HG03175 (cell line): ENCODE data around the gene ALG3.

Source experiments
- ATAC-seq: cut with Tn5 transposase; IDR thresholded peaks from one replicate; pipeline ENCODE4 v1.9.1; 2021; ENCODE audit warnings: mild to moderate bottlenecking, moderate library complexity; ENCODE audit not compliant: unreplicated experiment

The ALG3 gene

DNA sequence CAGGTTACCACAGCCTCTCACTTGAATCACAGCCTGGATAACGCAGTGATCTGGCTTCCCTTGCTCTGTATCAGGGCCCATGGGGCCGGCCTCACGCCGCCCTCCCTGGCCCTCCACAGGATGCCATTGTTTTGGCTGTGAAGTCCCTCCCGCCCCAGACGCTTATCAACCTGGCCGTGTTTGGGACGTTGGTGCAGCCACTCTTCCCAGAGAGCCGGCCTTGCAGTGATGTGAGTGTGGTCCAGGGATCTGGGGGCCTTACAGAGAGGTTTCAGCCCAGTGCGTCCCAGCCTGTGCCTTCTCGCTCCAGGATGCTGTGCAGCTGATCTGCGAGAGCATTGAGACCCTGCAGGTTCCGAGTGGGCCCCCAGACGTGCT lies 12.7 kb downstream of the ALG3 start:
- no peak for ATAC-seq

DNA sequence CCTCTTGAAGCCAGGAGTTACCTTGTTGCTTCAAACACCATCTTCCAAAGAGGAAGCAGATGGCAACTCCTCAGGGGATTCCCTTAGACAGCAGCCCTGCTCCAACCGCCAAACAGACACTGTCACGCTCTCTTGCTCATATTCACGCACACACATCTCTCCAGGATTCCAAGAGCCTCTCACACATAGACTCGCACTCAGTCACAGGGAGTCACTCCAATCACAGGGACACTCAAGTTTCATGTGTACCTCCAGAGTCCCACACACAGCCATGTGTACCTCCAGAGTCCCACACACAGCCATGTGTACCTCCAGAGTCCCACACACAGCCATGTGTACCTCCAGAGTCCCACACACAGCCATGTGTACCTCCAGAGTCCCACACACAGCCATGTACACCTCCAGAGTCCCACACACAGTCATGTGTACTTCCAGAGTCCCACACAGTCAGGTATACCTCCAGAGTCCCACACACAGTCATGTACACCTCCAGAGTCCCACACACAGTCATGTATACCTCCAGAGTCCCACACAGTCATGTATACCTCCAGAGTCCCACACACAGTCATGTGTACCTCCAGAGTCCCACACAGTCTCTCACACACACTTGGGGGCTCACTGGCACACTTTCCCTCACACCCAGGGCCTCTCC lies 13.3 kb downstream of the ALG3 start:
- ATAC-seq, result no peak

DNA sequence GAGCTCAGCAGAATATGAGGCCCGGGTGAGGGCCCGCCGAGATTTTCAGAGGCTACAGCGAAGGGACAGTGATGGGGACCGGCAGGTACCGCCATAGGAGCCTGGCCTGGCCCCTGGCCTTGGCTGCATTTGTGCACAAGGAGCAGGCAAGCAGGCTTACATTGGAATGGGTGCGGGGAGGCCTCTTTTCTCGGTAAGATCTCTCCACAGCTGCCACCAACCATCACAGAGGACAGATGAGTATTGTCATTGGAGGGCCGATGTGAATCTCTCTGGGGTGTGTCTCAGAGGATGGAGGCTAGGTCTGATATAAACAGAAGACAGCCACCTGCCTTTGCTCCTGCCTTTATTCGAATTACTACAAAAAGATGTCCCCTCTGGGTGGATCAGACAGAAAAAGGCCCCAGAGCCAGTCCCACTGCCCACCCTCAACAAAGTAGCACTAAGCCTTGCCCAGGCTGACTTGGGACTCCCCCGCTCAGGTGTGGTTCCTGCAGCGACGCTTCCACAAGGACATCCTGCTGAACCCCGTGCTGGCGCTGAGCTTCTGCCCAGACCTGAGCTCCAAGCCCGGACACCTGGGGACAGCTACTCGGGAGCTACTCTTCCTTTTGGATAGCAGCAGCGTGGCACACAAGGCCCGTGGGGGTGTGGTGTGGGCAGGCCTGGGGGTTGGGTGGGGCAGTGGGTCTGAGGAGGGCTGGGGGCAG lies 13.9 kb downstream of the ALG3 start:
- no peak for ATAC-seq

DNA sequence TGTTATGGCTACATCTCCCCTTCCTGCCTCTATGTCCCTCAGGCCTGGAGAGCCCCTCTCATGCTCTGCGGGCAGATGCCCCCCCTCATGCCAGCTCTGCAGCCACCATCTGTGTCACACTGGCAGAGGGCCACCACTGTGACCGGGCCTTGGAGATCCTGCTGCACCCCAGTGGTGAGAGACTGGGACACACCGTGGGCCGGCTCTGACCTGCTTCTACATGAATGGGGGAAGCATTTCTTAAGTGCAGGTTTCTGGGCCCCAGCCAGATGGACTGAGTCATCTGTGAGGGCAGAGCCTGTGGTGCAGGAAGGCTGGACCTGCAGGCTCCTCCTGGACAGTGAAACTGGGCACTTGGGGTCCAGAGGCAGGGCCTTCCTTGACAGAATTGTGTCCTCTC lies 14.5 kb downstream of the ALG3 start:
- ATAC-seq, result no peak

DNA sequence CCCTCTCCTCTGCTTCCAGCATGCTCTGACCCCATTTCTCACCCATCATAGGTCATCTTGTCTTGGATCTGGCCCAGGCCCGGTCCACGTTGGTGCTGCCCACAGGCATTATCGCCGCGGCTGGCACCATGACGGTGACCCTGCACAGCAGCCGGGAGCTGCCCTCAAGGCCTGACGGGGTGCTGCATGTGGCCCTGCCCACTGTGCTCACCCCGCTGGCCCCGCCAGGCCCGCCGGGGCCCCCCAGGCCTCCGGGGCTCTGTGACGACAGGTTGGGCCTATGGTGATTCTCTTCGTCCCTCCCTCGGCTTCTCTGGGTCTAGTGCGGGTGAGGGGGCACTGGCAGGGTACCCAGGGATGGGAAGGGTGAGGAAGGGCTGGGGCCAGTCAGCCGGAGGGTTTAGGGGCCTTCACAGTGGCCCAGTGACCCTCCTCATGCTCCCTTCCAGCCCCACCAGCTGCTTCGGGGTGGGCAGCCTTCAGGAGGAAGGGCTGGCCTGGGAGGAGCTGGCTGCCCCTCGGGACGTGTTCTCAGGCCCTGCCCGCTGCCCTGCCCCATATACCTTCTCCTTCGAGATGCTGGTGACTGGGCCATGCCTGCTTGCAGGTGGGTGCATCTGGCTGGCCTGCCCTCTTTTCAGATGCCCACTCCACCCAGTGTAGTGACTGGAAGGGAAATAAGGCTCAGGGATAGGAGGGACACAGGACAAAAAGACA lies 15.5 kb downstream of the ALG3 start:
- ATAC-seq, result no peak

DNA sequence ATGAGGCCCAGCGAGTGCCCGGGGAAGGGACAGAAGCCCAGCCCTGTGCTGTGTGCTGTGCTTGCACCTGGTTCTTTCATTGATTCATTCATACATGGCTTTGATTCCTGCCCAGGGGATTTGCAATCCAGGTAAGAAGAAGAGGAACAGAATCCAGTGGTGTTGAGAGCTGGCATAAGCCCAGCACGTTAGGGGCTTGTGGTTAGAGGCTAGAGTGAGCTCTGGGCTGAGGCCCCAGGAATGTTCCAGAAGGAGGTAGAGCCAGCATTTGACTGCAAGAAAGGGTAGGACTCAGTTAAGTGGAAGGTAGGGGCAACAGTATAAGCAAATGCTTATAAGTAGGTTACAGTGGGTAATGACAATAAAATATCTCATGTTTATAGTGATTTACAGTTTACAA lies 17.1 kb downstream of the ALG3 start:
- ATAC-seq, result no peak

DNA sequence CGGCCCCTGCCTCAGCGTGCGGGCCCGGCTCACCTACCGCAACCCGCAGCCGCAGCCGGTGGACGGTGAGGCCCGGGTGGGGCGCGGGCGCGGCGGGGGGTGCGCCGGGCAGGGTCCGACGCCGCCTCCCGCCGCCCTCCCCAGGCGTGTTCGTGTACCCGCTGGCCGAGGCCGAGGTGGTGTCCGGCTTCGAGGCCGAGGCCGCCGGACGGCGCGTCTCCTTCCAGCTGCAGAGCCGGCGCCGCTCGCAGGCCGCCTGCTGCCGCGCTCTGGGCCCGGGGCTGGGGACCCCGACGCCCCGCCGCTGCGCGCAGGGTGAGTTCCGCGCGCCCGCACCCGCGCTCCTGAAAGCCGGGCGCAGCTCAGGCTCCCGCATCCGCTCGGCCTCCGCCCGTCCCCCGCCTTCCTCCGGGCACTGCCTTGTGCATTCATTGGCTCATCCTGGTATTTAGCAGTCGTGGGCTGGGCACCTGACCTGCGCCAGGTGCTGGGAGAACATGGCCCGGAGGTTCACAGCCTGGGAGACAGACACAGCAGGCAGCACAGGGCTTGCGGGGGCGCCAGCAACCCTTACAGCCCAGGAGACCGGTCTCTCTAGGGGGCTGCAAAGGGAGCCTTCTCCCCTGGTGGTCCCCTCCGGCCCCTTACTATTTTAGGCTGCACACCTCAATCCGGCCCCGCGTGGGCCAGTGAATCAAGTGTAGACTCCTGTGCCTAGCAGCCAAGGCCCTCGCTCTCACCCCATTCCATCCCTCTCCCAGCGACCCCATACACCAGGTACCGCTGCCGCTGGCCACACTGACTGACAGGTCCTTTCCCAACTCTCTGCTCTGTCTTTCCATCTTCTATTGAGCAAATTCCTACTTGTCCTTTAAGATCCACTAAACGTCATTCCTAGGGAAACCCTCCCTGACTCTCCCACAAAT lies 17.9 kb downstream of the ALG3 start:
- no peak for ATAC-seq

DNA sequence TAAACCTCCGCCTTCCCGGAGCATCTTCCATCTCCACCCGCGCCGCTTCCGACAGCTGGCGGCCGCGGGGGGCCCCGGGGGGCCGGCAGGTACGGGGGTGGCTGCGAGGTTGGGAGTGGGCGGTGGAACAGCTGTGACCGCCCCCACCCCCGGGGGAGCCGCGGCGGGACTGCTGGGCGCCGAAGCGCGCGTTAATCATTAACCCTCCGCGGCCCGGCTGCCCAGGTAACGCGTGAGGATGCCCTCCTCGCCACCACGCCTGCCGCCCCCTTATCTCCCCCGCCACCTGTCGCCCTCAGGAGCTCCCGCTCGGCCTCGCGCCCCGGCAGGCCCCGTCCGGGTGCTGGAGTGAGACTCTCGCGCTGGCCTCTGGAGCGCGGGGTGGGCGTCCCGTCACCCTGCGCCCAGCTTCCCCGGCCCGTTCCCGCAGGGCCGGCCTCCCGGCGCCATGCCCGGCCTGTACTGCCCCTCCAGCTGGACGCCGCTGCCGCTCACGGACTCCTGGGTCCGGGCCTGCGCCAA lies 18.6 kb downstream of the ALG3 start:
- ATAC-seq, result no peak

DNA sequence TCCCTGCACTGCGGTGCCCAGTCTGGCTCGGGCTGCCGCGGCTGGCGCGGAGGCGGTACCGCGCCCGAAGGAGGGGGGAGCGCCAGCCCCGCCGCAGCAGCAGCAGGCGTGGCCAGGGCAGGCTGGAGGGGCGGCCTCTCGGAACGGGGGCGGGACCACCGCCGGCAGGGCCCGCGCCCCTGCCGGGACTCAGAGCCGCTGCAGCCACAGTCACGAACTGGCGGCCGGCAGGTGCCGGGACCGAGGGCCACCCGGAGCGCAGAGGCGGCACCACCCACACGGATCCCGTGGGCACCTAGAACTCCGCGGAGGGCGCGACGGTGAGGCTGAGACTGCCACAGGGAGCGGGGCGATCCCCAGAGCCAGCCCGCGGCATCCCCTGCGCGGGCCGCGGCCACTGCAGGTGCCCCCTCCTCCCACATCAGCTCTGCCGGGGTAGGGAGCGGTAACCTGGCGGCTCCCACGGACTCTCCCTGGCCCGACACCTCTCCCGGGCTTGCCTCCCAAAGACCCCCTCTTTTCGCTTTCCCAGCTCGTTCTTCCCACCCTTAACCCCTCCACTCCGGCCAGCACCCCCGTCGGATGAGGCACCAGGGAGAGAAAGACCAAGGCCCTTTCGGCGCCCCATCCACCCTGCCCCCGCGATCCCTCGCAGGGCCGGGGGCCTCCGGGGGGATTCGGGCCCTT lies 19.2 kb downstream of the ALG3 start, which contains the start of gene VWA5B2:
VWA5B2 (plus strand) TSS at position 192 of the 687 bp plus-strand sequence. CDS start 944 bp downstream, outside the sequence.
- peak; percentile 87 for ATAC-seq

DNA sequence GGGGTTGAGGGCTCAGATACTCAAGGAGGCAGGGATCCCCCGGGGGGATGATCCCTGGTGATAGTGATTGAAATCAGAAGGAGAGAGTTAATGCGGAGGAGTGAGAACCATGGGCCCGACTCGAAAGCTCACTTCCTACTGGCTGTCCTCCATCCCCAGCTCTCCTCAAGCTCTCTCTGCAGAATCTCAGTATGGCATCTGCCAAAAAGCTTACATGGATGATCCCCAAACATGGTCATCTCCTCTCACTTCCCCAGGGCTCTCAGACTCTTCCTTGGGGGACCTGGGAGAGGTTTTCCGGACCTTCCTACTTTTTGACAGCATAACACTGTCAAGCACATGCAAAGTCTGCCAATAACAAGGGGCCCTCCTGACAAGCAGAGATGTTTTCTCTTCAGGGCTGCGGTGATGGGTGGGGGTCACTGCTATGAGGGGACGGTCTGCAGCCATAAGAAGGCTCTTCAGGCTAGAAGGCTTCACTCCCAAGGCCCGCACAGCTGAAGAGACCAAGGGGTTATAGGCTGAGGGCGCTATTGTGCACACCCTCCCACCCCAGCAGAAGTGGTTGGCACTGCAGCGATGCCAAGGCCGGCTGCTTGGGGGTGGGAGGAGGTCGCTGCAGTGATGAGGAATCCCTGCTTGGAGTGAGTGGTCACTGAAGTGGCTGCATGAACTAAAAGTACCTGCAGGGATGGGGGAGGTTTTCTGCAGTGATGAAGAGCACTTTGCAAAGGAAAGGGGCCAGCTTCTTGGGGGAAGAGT lies 20.2 kb downstream of the ALG3 start:
- no peak for ATAC-seq

DNA sequence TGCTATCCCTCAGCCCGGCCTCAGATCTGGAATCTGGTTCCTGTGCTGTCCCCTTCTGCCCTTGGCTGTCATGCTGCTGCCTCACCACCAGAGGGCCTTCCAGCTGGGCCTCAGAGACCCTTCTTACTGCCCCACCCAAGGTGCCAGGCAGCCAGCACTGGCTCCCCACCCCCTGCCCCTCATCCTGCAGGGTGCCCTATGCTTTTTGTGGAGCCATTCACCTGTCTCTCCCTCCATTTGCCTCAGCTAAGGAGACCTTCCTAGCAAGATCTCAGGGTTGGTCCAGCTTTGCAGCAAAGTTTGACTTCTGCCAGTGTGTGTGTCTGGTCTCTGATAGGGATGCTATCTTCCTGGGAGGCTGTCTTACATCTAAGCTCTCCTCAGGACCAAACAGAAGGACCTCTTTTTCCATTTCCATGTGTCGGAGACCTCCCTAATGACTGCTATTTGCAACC lies 21.3 kb downstream of the ALG3 start:
- ATAC-seq, result no peak

DNA sequence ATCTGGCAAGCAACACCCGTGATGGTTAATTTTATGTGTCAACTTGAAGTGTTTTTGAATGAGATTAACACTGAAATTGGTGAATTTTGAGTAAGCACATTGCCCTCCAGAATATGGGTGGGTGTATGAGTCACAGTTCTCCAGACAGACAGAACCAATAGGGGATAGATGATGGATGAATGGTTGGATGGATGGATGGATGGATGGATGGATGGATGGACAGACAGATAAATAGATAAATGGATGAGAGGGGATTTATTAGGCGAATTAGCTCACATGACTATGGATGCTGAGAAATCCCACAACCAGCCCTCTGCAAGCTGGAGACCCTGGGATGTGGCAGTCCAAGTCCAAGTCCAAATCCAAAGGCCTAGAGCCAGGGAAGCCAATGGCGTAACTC lies 24.8 kb downstream of the ALG3 start:
- no peak for ATAC-seq

DNA sequence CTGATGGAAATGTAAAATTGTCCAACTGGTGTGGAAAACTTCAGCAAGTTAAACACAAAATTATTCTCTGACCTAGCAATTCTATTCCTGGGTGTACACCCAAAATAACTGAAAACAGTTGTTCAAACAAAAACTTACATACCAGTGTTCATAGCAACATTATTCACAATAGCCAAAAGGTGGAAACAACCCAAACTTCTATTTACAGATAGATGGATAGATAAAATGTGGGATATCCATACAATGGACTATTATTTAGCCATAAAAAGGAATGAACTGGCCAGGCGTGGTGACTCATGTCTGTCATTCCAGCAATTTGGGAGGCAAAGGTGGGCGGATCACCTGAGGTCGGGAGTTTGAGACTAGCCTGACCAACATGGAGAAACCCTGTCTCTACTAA lies 26.2 kb downstream of the ALG3 start:
- no peak for ATAC-seq

DNA sequence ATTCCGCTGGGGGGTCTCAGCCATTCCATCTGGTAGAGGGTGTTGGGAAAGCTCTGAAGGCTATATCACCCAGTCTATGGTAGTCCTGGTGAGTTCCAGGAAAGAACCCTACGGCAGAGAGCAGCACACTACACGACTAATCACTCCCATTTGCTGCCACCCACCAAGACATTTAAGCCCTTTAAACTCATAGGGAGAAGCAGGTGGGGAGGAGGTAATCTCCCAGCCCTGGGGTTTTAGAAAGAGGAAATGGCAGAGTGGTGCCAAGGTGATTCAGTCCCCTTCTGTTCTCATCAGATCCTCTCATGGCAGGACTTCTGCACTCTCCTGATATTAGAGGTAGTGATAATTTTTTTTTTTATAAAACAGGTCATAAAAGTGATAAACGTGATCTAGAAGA lies 29.9 kb downstream of the ALG3 start:
- no peak for ATAC-seq

DNA sequence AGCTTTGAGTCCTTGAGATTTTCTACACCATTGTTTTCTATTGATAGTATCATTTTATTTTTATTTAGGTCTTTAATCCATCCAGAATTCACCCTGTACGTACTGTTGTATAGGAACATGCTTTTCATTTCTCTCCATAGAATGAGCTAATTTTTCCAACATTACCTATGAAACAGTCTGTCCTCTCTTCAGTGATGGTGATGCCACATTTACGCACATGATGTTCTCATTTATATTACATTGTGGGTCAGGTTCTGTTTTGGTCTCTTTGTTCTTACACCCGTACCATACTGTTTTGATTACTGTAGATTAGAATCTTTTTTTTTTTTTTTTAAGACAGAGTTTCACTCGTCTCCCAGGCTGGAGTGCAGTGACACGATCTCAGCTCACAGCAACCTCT lies 37.0 kb downstream of the ALG3 start:
- ATAC-seq, result no peak

DNA sequence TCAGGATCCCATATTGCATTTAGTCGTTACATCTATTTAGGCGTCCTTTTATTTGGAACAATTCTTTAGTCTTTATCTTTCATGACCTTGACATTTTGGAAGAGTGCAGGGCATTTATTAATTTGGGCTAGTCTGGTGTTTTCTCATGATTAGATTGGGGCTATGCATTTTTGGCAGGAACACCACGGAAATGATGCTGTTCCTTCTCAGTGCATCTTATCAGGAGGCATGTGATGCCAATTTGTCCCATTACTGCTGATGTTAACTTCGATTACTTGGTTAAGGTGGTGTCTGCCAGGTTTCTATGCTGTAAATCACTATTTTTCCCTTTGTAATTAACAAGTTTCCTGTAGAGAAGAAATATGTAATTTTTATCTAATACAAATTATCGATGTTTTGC lies 37.5 kb downstream of the ALG3 start:
- no peak for ATAC-seq

DNA sequence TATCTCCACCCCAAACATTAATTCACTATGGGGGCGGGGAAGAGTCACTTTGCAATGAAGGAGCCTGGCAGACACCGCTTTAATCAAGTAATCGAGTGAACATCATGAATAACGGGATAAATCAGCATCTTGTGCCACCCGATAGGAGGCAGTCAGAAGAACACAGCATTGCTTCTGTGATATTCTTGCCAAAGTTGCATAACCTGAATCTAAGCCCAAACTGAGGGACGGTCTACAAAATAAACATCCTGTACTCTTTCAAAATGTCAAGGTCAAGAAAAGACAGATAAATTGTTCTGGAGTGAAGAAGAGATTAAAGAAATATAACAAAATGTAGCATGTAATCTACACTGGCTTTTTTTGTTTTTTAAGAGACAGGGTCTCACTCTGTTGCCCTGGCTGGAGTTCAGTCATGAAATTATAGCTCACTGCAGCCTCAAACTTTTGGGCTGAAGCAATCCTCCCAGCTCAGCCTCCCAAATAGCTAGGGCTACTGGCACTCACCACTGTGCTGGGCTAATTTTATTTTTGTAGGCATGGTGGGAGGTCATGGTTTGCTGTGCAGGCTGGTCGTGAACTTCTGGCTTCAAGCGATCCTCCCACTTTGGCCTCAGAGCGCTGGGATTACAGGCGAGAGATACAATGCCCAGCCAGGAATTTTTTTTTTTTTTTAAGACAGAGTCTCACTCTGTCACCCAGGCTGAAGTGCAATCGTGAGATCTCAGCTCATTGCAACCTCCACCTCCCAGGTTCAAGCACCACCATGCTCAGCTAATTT lies 39.4 kb downstream of the ALG3 start:
- ATAC-seq, result no peak

DNA sequence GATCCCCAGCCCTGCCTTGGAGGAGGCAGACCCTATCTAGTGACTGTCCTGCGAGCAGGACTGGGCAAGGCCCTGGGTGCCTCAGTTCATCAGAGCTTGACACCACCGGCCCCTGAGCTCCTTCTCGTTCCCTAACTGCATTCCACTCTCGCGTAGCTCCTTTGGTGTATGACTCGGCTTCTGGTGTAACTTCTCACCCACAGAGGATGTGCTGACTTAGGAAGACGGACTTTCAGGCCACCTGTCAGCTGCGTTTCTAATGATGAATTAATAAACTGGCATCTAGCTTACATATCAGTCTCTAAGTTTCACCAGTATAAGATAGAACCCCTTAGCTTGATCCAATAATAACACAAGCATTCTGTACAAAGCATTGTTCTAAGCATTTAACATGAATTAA lies 45.2 kb downstream of the ALG3 start:
- no peak for ATAC-seq

DNA sequence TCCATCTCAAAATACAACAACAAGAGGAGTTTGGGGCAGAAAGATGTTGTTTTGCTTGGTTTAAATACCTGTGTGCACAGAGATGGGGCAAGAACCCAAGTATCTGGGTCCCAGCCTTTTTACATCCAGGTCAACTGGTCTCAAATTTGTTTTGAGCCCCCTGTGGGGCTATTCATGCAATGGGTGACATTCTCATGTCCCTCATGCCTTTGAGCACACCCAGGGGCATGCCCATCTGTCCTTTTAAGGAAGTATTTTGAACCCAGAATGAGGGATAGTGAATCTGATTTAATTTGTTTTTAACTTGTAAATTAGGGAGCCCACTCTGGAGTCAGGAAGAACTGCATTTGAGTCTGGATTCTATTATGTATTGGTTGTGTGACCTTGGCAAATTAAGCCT lies 47.9 kb downstream of the ALG3 start:
- no peak for ATAC-seq
